Lower leg skin (tissue), 4 donors: ENCODE results near the gene ADARB2. TPM values are rescaled to one million over a fixed set of nuclear protein-coding genes. Genes with fewer than 3 reads are reported as not detected.

ENCODE experiments used
- DNase-seq, 2 donors: peaks; one replicate each; pipeline ENCODE4 v3.0.0-alpha.2; 2019; ENCODE audit warnings: low spot score in 2 of 2
- H3K4me3 ChIP-seq: fragments of 200-600 bp; sonication (generic); 2 replicates; pipeline ENCODE4 v1.5.1; 2017; ENCODE audit warnings: mild to moderate bottlenecking, low read depth; ENCODE audit not compliant: poor library complexity, severe bottlenecking
- CTCF ChIP-seq, 3 donors: fragments of 450-650 bp; IDR thresholded peaks; one replicate each; pipeline ENCODE4 v1.5.1; 2016; ENCODE audit warnings: antibody characterized with exemption in 3 of 3, mild to moderate bottlenecking in 3 of 3, moderate library complexity in 2 of 3
- POLR2A ChIP-seq, 2 donors: fragments of 450-650 bp; IDR thresholded peaks; one replicate each; pipeline ENCODE4 v1.6.1; 2016 to 2017; ENCODE audit warnings: antibody characterized with exemption in 2 of 2, mild to moderate bottlenecking in 1 of 2, moderate library complexity in 1 of 2
- WGBS, 2 donors: methylation state at CpG; one replicate each; pipeline ENCODE4 v1.1.5; 2018; 5-methylcytosine and 5-hydroxymethylcytosine counted together
- intact Hi-C: fragments of 100-400 bp; cut with DNase I; formaldehyde crosslinking; loops from one replicate; pipeline ENCODE4 v1.15.0; 2023; ENCODE audit warnings: low total_unique reads
- total RNA-seq, 4 donors: library from RNA; depleted of rRNA; stranded (reverse); fragments of >200 nt; gene quantifications; one replicate each; pipeline ENCODE4 v1.1.0, GENCODE V29; 2016

The ADARB2 gene
- total RNA-seq, 4 donors from 2014 or later = 0.72 to 3.6 (median 1.8) TPM

GRCh38 chr10:1171182-1171581 lies 566.1 kb downstream of the ADARB2 start:
- intact Hi-C loops = no loop called here
- WGBS, 2 donors = 86% methylated on average over 4 of the region's 4 CpGs
- no peak for DNase-seq

GRCh38 chr10:1170867-1171180 lies 566.5 kb downstream of the ADARB2 start:
- TF ChIP-seq CTCF (IDR thresholded peaks at IDR 0.05) (no peak), POLR2A (IDR thresholded peaks at IDR 0.05) (no peak)
- intact Hi-C loops = no loop called here
- WGBS, 2 donors = 86 to 92% methylated on average over 13 of the region's 13 CpGs
- no peak for DNase-seq
- H3K4me3 ChIP-seq = no peak overlapping the region

More at GRCh38 chr10:1171182-1171581, 566.1 kb downstream of the ADARB2 start:
- no peak overlapping the region for H3K4me3 ChIP-seq
- TF ChIP-seq POLR2A (IDR thresholded peaks at IDR 0.05) (no peak), CTCF (IDR thresholded peaks at IDR 0.05) (no peak)

DNA sequence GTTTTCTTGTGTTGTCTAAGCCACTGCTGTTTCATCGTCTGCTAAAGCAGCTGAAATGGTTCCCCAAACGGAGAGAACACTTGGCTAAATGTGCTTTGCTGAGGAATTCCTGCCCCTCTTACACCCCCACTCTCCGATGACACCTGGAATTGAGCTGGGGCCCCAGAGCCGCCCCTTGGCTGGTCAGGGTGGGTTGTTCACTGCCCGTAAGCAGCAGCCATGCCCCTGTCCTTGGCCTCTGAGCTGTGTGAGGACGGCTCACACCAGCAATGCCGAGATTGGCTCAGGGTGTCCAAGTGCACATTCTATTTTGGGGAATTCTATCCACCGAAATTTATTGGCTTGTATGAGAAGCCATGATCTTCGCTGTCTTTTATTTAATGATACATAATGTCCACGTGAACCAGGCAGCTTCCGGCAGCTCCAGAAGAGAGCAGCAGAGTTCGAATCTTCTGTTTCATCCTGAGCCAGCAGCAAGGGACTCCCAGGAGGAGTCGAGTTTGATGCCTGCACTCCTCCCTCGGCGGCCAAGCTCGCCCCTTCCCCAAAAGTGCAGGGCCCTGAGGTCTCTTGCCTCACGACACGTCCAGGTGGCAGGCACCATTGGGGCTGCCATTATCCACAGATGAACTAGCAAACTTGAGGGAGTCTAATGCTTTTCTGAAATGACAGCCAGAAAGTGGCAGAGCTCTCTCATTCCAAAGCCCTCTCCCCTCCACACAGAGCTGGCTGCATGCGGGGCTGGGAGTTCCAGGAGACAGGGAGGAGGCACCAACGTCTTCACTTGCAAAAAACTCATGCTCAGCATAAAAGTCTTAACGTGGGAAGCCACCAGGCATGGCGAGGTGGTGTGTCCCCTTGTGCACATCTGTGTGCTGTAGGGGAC lies 567.1 kb downstream of the ADARB2 start:
- WGBS, 2 donors = 61% methylated on average over 21 to 22 of the region's 22 CpGs
- TF ChIP-seq CTCF (IDR thresholded peaks at IDR 0.05) = no peak
- no peak for TF ChIP-seq POLR2A (IDR thresholded peaks at IDR 0.05)
- no peak overlapping the region for H3K4me3 ChIP-seq
- DNase-seq = no peak
- intact Hi-C loops = no loop called here

DNA sequence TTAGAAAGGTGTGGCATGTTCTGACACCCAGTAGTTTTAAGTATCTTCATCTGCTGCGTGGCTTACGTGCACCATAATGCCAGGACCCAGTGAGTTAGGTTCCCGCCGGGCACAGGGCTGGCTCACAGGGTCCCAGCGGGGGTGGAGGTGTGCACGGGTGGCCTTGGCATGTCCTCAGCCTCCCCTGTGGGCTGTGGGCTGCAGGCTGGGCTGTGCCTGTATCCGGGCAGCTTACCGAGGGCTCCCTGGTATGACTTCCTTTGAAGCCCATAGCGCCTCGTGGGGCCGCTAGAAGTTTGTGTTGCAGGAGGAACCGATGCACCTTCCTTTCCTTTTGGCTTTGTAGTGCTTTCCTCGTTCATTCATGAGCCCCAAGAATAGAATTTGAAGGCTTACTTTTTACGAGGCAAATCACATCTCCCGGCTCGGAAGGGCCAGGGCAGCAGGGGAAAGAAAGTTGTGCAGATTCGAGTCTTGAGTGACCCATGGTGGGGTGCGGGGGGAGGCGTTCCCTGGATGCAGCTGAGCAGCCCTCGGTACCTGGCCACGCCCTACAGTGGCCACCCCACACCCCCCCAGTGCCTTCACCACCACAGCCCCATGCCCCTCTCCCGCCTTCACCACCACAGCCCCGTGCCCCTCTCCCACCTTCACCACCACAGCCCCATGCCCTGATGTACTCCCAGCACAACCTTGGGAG lies 568.0 kb downstream of the ADARB2 start:
- intact Hi-C loops = no loop called here
- WGBS, 2 donors = 73 to 77% methylated on average over 23 of the region's 23 CpGs
- TF ChIP-seq POLR2A (IDR thresholded peaks at IDR 0.05) (no peak), CTCF (IDR thresholded peaks at IDR 0.05) (no peak)
- no peak overlapping the region for H3K4me3 ChIP-seq
- DNase-seq = no peak

- TF ChIP-seq POLR2A (IDR thresholded peaks at IDR 0.05) (no peak), CTCF (IDR thresholded peaks at IDR 0.05) (no peak)
- DNase-seq = no peak
- 87 to 91% methylated on average over 13 of the region's 13 CpGs for WGBS, 2 donors
- H3K4me3 ChIP-seq = no peak overlapping the region
- intact Hi-C loops = no loop called here
These were observed 568.6 kb downstream of the ADARB2 start for GRCh38 chr10:1168763-1169162.
